HK-2 (cell line): ENCODE measurements around the gene DOCK9.

ENCODE experiments used
- DNase-seq: peaks from one replicate; pipeline ENCODE4 v3.0.0-alpha.2; 2018; ENCODE audit not compliant: unreplicated experiment

The DOCK9 gene

GRCh38 chr13:98851276-98851675 lies 126.6 kb downstream of the DOCK9 start:
- DNase-seq, result no peak

GRCh38 chr13:98848746-98849145 lies 129.1 kb downstream of the DOCK9 start:
- no peak for DNase-seq

GRCh38 chr13:98847780-98848179 lies 130.1 kb downstream of the DOCK9 start:
- DNase-seq, result no peak

- no peak for DNase-seq
Measured at GRCh38 chr13:98846986-98847385, 130.9 kb downstream of the DOCK9 start.

- no peak for DNase-seq
Measured at GRCh38 chr13:98846521-98846920, 131.3 kb downstream of the DOCK9 start.

GRCh38 chr13:98845742-98846141 lies 132.1 kb downstream of the DOCK9 start:
- no peak for DNase-seq

- DNase-seq, result no peak
Measured at GRCh38 chr13:98844021-98844420, 133.8 kb downstream of the DOCK9 start.

- no peak for DNase-seq
Measured at GRCh38 chr13:98843482-98843877, 134.4 kb downstream of the DOCK9 start.

- DNase-seq, result peak; percentile 37
Measured at GRCh38 chr13:98842858-98843481, 134.9 kb downstream of the DOCK9 start.

- no peak for DNase-seq
Measured at GRCh38 chr13:98842070-98842469, 135.8 kb downstream of the DOCK9 start.

- DNase-seq, result peak; percentile 38
Measured at GRCh38 chr13:98839856-98840769, 137.8 kb downstream of the DOCK9 start.

GRCh38 chr13:98838776-98839175 lies 139.1 kb downstream of the DOCK9 start:
- DNase-seq, result no peak

GRCh38 chr13:98837896-98838295 lies 140.0 kb downstream of the DOCK9 start:
- DNase-seq, result no peak

GRCh38 chr13:98835156-98835555 lies 142.7 kb downstream of the DOCK9 start:
- DNase-seq, result no peak

- no peak for DNase-seq
Measured at GRCh38 chr13:98834254-98834960, 143.5 kb downstream of the DOCK9 start.

GRCh38 chr13:98831236-98831635 lies 146.6 kb downstream of the DOCK9 start:
- no peak for DNase-seq

- no peak for DNase-seq
Measured at GRCh38 chr13:98829541-98829940, 148.3 kb downstream of the DOCK9 start.

- DNase-seq, result no peak
Measured at GRCh38 chr13:98828614-98829013, 149.2 kb downstream of the DOCK9 start.

- no peak for DNase-seq
Measured at GRCh38 chr13:98827449-98827848, 150.4 kb downstream of the DOCK9 start.

- no peak for DNase-seq
Measured at GRCh38 chr13:98826146-98826545, 151.7 kb downstream of the DOCK9 start.

- DNase-seq, result no peak
Measured at GRCh38 chr13:98825659-98826058, 152.2 kb downstream of the DOCK9 start.

- DNase-seq, result no peak
Measured at GRCh38 chr13:98824376-98825160, 153.3 kb downstream of the DOCK9 start.
